Activated B cell treated with CpG ODN at 0.5 μM for 24 hours (primary cell): ENCODE data around the gene LRRC3. TPM values are rescaled to one million over a fixed set of nuclear protein-coding genes. Genes with fewer than 3 reads are reported as not detected.

Experiments used
- ATAC-seq: fragments of 200-7000 bp; cut with Tn5 transposase; one replicate; pipeline ENCODE4 v1.10.0; 2021; ENCODE audit warnings: low read depth, mild to moderate bottlenecking, moderate library complexity
- CTCF ChIA-PET: fragments of 350-600 bp; sonication (Branson Sonifier 250); formaldehyde crosslinking; loops from one replicate; lab custom pipeline; 2021; ENCODE audit warnings: antibody characterized with exemption; lab: Charles Lee
- POLR2A ChIA-PET: fragments of 350-600 bp; sonication (Branson Sonifier 250); formaldehyde crosslinking; loops from one replicate; lab custom pipeline; 2021; ENCODE audit warnings: antibody characterized with exemption; lab: Charles Lee
- DNase-seq: peaks from one replicate; pipeline ENCODE4 v3.0.0; 2022
- H3K27ac Mint-ChIP-seq: one replicate; pipeline ENCODE4 v1.8.0; 2020; ENCODE audit warnings: mixed read lengths
- H3K27me3 Mint-ChIP-seq: one replicate; pipeline ENCODE4 v1.8.0; 2021; ENCODE audit warnings: mixed read lengths
- H3K36me3 Mint-ChIP-seq: one replicate; pipeline ENCODE4 v1.8.0; 2021; ENCODE audit warnings: low read depth, mixed read lengths
- H3K4me1 Mint-ChIP-seq: one replicate; pipeline ENCODE4 v1.8.0; 2021; ENCODE audit warnings: mixed read lengths
- H3K4me3 Mint-ChIP-seq: one replicate; pipeline ENCODE4 v1.8.0; 2020; ENCODE audit warnings: mild to moderate bottlenecking, mixed read lengths
- H3K9me3 Mint-ChIP-seq: one replicate; pipeline ENCODE4 v1.8.0; 2020; ENCODE audit warnings: mixed read lengths
- intact Hi-C: fragments of 100-400 bp; cut with micrococcal nuclease; formaldehyde crosslinking; loops from one replicate; pipeline ENCODE4 v1.15.1; 2024
- total RNA-seq: library from RNA; stranded (reverse); gene quantifications from 2 replicates; pipeline ENCODE4 v1.2.3, GENCODE V29; 2022
- TF ChIP-seq, protein P1 (sequence below): fragments of 200-600 bp; IDR thresholded peaks from one replicate; pipeline ENCODE4 v1.8.0; 2022; ENCODE audit warnings: antibody characterized with exemption, mild to moderate bottlenecking

LRRC3 gene
- total RNA-seq, 1 donor from 2014 or later = 1.00 TPM

DNA sequence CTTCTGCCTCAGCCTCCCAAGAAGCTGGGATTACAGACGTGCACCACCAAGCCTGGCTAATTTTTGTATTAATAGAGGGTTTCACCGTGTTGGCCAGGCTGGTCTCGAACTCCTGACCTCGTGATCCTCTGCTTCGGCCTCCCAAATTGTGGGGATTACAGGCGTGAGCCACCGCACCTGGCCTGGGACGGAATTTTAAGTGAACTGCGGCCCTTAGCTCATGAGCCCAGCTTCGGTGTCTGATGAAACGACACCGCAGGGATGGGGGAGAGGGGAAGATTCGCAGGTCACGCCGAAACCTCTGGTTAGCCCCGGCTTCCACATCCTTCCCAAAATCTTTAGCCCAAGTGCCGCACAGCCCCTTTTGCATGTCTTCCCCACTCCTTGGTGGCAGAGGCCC, 39.1 kb downstream of the LRRC3 start:
- no peak for DNase-seq
- Mint-ChIP-seq H3K4me1 (no peaks in the 10 kb centered on the region), H3K4me3 (no peak overlapping the region), H3K27ac (no peak overlapping the region), H3K36me3 (no peaks in the 10 kb centered on the region), H3K27me3 (peaks cover 16% of the 10 kb centered on the region), H3K9me3 (peaks cover 9% of the 10 kb centered on the region)
- ATAC-seq = no peak
- intact Hi-C loops = no loop called here
- POLR2A ChIA-PET = no interaction called here
- TF ChIP-seq, protein P1, sequence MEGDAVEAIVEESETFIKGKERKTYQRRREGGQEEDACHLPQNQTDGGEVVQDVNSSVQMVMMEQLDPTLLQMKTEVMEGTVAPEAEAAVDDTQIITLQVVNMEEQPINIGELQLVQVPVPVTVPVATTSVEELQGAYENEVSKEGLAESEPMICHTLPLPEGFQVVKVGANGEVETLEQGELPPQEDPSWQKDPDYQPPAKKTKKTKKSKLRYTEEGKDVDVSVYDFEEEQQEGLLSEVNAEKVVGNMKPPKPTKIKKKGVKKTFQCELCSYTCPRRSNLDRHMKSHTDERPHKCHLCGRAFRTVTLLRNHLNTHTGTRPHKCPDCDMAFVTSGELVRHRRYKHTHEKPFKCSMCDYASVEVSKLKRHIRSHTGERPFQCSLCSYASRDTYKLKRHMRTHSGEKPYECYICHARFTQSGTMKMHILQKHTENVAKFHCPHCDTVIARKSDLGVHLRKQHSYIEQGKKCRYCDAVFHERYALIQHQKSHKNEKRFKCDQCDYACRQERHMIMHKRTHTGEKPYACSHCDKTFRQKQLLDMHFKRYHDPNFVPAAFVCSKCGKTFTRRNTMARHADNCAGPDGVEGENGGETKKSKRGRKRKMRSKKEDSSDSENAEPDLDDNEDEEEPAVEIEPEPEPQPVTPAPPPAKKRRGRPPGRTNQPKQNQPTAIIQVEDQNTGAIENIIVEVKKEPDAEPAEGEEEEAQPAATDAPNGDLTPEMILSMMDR = no peak
- CTCF ChIA-PET = no interaction called here

DNA sequence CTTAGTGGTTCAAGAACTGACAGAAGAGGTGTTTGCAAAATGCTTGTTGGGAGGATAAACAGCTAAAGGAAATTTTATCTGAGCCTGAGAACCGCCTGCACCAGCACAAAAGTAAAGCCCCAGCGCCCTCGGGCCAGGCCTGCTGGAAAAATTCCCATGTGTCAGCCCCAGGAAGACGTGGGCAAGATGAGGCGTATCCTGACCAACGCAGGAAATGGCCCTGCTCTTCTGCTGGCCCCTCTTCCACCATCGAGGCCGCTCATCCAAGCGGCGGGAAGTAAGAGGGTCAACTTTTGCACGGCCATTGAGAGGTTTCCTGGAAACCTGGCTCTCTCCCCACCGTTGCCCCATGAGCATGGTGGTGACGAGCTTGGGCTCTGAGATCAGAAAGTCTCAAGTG, 39.6 kb downstream of the LRRC3 start:
- Mint-ChIP-seq H3K27ac (no peak overlapping the region), H3K36me3 (no peaks in the 10 kb centered on the region), H3K9me3 (peaks cover 9% of the 10 kb centered on the region), H3K27me3 (peaks cover 16% of the 10 kb centered on the region), H3K4me1 (no peaks in the 10 kb centered on the region), H3K4me3 (no peak overlapping the region)
- ChIA-PET CTCF (no interaction called here), POLR2A (no interaction called here)
- intact Hi-C loops = no loop called here
- TF ChIP-seq, protein P1 = no peak
- ATAC-seq (no peak), DNase-seq (no peak)

DNA sequence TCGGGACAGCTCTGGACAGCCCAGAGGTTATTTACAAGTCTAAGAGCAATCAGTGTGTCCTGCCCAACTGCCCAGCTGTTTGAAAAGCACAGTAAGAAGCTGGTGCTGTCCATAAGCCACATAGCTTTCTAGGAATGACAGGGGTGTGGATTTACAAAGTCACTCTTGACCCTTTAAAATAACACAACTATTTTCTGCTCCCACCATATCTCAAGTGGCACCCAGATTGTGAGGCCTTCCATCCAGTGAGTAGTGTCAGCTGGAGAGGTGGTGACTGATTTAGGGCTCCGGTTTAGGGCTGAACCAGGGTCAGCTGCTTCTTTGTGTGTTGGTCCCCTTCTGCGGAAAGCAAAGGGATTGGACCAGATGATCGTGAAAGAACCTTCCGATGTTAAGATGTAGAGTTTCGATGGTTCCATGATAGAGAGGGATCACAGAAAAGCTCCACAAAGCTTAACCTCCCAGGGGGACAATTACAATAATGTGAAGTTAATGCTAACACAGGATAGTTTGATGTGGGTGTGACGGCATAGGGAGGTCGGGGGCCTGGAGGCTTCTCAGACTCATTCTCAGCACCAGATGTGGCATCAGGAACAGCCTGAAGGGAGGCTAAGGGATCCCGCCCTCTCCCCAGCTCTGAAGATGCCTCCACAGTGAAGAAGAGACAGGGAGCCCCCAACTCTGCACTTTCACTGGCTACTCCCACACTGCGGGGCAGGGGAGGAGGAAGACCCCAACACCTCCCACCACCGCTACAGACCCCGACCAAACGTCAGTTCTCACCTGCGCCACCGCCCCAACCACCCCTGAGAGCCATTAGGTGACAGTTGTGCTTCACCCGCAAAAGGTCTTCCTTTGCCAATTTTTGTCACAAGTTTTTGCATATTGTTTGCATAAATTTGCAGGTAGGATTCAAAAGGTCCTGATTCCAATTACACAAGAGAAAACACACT, 40.6 kb downstream of the LRRC3 start:
- DNase-seq (no peak), ATAC-seq (no peak)
- TF ChIP-seq, protein P1 = no peak
- intact Hi-C loops = no loop called here
- Mint-ChIP-seq H3K9me3 (peaks cover 9% of the 10 kb centered on the region), H3K27me3 (peaks cover 16% of the 10 kb centered on the region), H3K36me3 (no peaks in the 10 kb centered on the region), H3K27ac (no peak overlapping the region), H3K4me3 (no peak overlapping the region), H3K4me1 (no peaks in the 10 kb centered on the region)
- CTCF ChIA-PET = no interaction called here
- POLR2A ChIA-PET = no interaction called here

DNA sequence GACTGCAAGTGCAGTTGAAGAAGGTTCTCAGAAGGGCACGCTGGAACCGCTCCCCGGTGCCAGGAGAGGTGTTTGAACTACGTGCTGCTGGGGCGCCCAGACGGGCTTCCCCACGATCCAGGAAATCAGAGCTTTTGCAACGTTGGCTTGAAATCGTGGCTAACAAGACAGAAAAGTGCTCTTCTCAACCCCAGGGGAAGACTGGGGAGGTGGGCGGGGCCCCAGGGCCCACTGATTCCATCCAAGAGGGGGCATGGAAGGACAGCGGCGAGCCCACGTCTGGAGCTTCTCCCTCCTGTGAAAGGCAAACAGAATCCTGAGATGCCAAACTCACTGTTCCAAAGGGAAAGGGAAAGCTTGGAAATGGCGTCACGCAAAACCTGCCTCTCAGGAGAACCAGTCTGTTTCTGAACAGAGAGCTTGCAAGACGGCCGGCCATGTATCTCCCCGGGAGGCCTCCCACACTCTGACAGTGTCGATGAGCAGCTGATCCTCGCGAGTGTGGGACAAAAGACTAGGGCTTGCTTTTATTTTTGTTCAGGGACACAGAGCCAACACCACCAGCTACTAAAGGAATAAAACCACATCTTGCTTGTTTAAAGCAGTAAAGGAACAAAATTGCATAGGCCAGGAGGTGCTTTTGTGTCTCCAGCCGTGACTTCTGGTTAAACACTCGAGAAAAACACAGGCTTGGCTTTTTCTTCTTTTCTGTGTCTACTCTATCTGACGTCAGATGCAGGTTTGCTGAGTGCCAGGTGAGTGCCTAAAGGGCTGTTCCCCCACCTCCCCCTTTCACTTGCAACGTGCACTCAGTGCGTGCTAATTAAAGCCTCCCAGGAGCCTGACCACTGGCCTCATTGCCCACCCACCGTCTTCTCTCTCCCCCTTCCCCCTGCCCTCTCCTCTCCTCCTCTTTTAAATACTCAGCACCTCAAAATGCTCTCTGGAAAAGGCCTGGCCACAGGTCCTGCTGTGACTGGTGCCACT, 41.5 kb downstream of the LRRC3 start:
- H3K27me3 Mint-ChIP-seq = peaks cover 16% of the 10 kb centered on the region
- TF ChIP-seq, protein P1 = no peak
- intact Hi-C loops = no loop called here
- no peaks in the 10 kb centered on the region for H3K4me1 Mint-ChIP-seq
- CTCF ChIA-PET = no interaction called here
- POLR2A ChIA-PET = no interaction called here
- H3K4me3 Mint-ChIP-seq = no peak overlapping the region
- H3K27ac Mint-ChIP-seq = no peak overlapping the region
- H3K36me3 Mint-ChIP-seq = no peaks in the 10 kb centered on the region
- no peak for DNase-seq
- H3K9me3 Mint-ChIP-seq = peaks cover 9% of the 10 kb centered on the region
- no peak for ATAC-seq

DNA sequence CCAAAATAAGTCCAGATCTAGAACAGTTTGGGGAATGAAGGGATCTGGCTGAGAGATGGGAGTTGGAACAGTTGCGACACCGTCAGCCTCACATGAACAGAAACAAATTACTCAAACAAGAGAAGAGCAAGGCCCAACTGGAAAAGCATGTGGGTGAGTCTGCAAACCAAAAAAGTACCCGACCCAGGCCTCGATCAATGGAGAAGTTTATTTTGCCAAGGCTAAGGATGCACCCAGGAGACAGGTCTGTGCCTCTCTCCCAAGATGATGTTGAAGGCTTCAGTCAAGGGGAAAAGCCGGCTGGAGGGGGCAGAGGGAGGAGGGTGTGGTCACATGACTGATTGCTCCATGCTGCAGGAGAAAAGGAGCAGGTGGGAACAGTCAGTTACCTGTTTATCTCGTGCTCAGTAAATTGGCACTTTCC, 42.4 kb downstream of the LRRC3 start:
- DNase-seq = no peak
- CTCF ChIA-PET = no interaction called here
- Mint-ChIP-seq H3K4me1 (no peaks in the 10 kb centered on the region), H3K27me3 (peaks cover 16% of the 10 kb centered on the region), H3K9me3 (peaks cover 4% of the 10 kb centered on the region), H3K36me3 (no peaks in the 10 kb centered on the region), H3K27ac (no peak overlapping the region), H3K4me3 (no peak overlapping the region)
- ATAC-seq = no peak
- intact Hi-C loops = no loop called here
- POLR2A ChIA-PET = no interaction called here
- TF ChIP-seq, protein P1 = no peak
